Measurements from ENCODE around the gene PLSCR3.

The PLSCR3 gene

GRCh38 chr17:7405350-7406234 is 11.3 kb upstream of the PLSCR3 start:
- no peak for DNase-seq (ENCODE audit: low read depth)

- DNase-seq (ENCODE audit: low read depth) = no peak
Measured at GRCh38 chr17:7404737-7405349, 10.5 kb upstream of the PLSCR3 start.

GRCh38 chr17:7403977-7404736 is 9.8 kb upstream of the PLSCR3 start, which contains the start of gene TMEM256:
Gene TMEM256, minus strand, starts transcription at chr17:7404097. Its CDS starts 13 bp downstream, at chr17:7404084.
- DNase-seq (ENCODE audit: low read depth) = peak; percentile 89

- no peak for DNase-seq (ENCODE audit: low read depth)
Measured at GRCh38 chr17:7403727-7403976, 9.3 kb upstream of the PLSCR3 start.

- no peak for DNase-seq (ENCODE audit: low read depth)
Measured at GRCh38 chr17:7403043-7403726, 8.9 kb upstream of the PLSCR3 start.

- no peak for DNase-seq (ENCODE audit: low read depth)
Measured at GRCh38 chr17:7398612-7399011, 4.3 kb upstream of the PLSCR3 start.

GRCh38 chr17:7396147-7396546 is 1.8 kb upstream of the PLSCR3 start:
- DNase-seq (ENCODE audit: low read depth) = no peak

GRCh38 chr17:7393613-7394451 is 493 bp downstream of the PLSCR3 start:
- DNase-seq (ENCODE audit: low read depth) = peak; percentile 53

GRCh38 chr17:7392696-7393612 is 1.4 kb downstream of the PLSCR3 start:
- no peak for DNase-seq (ENCODE audit: low read depth)

- no peak for DNase-seq (ENCODE audit: low read depth)
Measured at GRCh38 chr17:7391307-7391706, 3.0 kb downstream of the PLSCR3 start.

- DNase-seq (ENCODE audit: low read depth) = no peak
Measured at GRCh38 chr17:7389924-7390910, 4.1 kb downstream of the PLSCR3 start.

GRCh38 chr17:7388856-7389255 is 5.5 kb downstream of the PLSCR3 start:
- DNase-seq (ENCODE audit: low read depth) = no peak

- no peak for DNase-seq (ENCODE audit: low read depth)
Measured at GRCh38 chr17:7384489-7385081, 9.7 kb downstream of the PLSCR3 start.

- DNase-seq (ENCODE audit: low read depth) = peak; percentile 67
Measured at GRCh38 chr17:7383742-7384488, 10.4 kb downstream of the PLSCR3 start.

GRCh38 chr17:7383371-7383741 is 11.0 kb downstream of the PLSCR3 start:
- DNase-seq (ENCODE audit: low read depth) = no peak

- no peak for DNase-seq (ENCODE audit: low read depth)
Measured at GRCh38 chr17:7382901-7383300, 11.4 kb downstream of the PLSCR3 start.

- no peak for DNase-seq (ENCODE audit: low read depth)
Measured at GRCh38 chr17:7380855-7381683, 13.3 kb downstream of the PLSCR3 start, which contains the start of gene TNK1. Gene TNK1, plus strand, starts transcription at chr17:7381089. Its CDS starts 1,838 bp downstream, at chr17:7382927.

Measured in activated T-cell treated with anti-CD3 and anti-CD28 coated beads for 1 hour (primary cell).